IMR-90 (cell line): Measurements from ENCODE around the gene FAM193B. TPM values are rescaled to one million over a fixed set of nuclear protein-coding genes. Genes with fewer than 3 reads are reported as not detected.

Experiments
- ATAC-seq: fragments of 200-7000 bp; cut with Tn5 transposase; 2 replicates; pipeline ENCODE4 v1.9.1; 2020; ENCODE audit warnings: low read depth, mild to moderate bottlenecking, moderate library complexity
- BruUV-seq: library from RNA; stranded (reverse); fragments of 400-500 nt; replicated peaks from 2 replicates; lab custom pipeline; 2021; lab: Mats Ljungman, UMichigan
- CTCF ChIA-PET: fragments of 300-600 bp; formaldehyde crosslinking; extraction: SDS; loops from one replicate; lab custom pipeline; 2021; ENCODE audit warnings: antibody characterized with exemption; lab: Yijun Ruan, JAX
- POLR2A ChIA-PET: fragments of 300-600 bp; sonication (Branson Sonifier 250); formaldehyde crosslinking; loops from one replicate; lab custom pipeline; 2022; ENCODE audit warnings: antibody characterized with exemption; ENCODE audit not compliant: unreplicated experiment; lab: Charles Lee
- DNase-seq: peaks from one replicate; pipeline ENCODE4 v3.0.0; 2013
- H2AFZ ChIP-seq: replicated peaks from 2 replicates; pipeline ENCODE3; 2013; ENCODE audit warnings: low read length, mild to moderate bottlenecking; ENCODE audit not compliant: poor library complexity
- H2AK5ac ChIP-seq: 2 replicates; pipeline ENCODE4 v1.6.1; 2013; ENCODE audit warnings: low read depth, low read length, inconsistent platforms
- H2AK9ac ChIP-seq: replicated peaks from 2 replicates; pipeline ENCODE3; 2013; ENCODE audit warnings: mild to moderate bottlenecking, low read depth, low read length, moderate library complexity; ENCODE audit not compliant: poor library complexity
- H2BK120ac ChIP-seq: 2 replicates; pipeline ENCODE4 v1.6.1; 2013; ENCODE audit warnings: low read depth, low read length, inconsistent platforms
- H2BK15ac ChIP-seq: 3 replicates; pipeline ENCODE4 v1.6.1; 2013; ENCODE audit warnings: low read depth, low read length, inconsistent platforms
- H2BK20ac ChIP-seq: 2 replicates; pipeline ENCODE4 v1.6.1; 2013; ENCODE audit warnings: low read depth, mild to moderate bottlenecking, inconsistent platforms, low read length, moderate library complexity
- H2BK5ac ChIP-seq: 2 replicates; pipeline ENCODE4 v1.6.1; 2013; ENCODE audit warnings: mild to moderate bottlenecking, low read depth, low read length, inconsistent platforms; ENCODE audit not compliant: poor library complexity, severe bottlenecking
- H3K14ac ChIP-seq: replicated peaks from 2 replicates; pipeline ENCODE4 v1.6.1; 2013; ENCODE audit warnings: low read depth, low read length, inconsistent platforms
- H3K18ac ChIP-seq: 2 replicates; pipeline ENCODE4 v1.6.1; 2013; ENCODE audit warnings: low read depth, low read length, control low read depth
- H3K23ac ChIP-seq: 2 replicates; pipeline ENCODE4 v1.6.1; 2013; ENCODE audit warnings: low read depth, low read length, inconsistent platforms
- H3K27ac ChIP-seq: 2 replicates; pipeline ENCODE4 v1.5.1; 2013; ENCODE audit warnings: mild to moderate bottlenecking, control low read depth, low read length; ENCODE audit not compliant: insufficient read depth
- H3K27me3 ChIP-seq: 2 replicates; pipeline ENCODE4 v1.6.1; 2013; ENCODE audit warnings: low read length; ENCODE audit not compliant: control insufficient read depth, insufficient read depth
- H3K36me3 ChIP-seq: 2 replicates; pipeline ENCODE4 v1.6.1; 2013; ENCODE audit warnings: low read length, mixed read lengths; ENCODE audit not compliant: control insufficient read depth, insufficient read depth
- H3K4ac ChIP-seq: 2 replicates; pipeline ENCODE4 v1.6.1; 2013; ENCODE audit warnings: low read depth, low read length, inconsistent platforms
- H3K4me1 ChIP-seq: 2 replicates; pipeline ENCODE4 v1.6.1; 2013; ENCODE audit warnings: low read length, mixed read lengths; ENCODE audit not compliant: control insufficient read depth, insufficient read depth
- H3K4me2 ChIP-seq: 2 replicates; pipeline ENCODE4 v1.6.1; 2013; ENCODE audit warnings: low read depth, mild to moderate bottlenecking, control low read depth, low read length, moderate library complexity
- H3K4me3 ChIP-seq: 2 replicates; pipeline ENCODE4 v1.5.1; 2013; ENCODE audit warnings: low read depth, mild to moderate bottlenecking, control low read depth, low read length, moderate library complexity; ENCODE audit not compliant: insufficient read depth
- H3K56ac ChIP-seq: 2 replicates; pipeline ENCODE4 v1.6.1; 2013; ENCODE audit warnings: low read length, inconsistent platforms; ENCODE audit not compliant: insufficient read depth; ENCODE audit errors: extremely low read depth
- H3K79me1 ChIP-seq, 2 experiments: 2 replicates each; pipeline ENCODE4 v1.6.1; 2013; ENCODE audit warnings: low read length in 2 of 2, inconsistent platforms in 1 of 2, low read depth in 1 of 2
- H3K9ac ChIP-seq: 2 replicates; pipeline ENCODE4 v1.6.1; 2013; ENCODE audit warnings: low read depth, low read length, control low read depth
- H3K9me1 ChIP-seq: 2 replicates; pipeline ENCODE4 v1.6.1; 2013; ENCODE audit warnings: low read length, inconsistent platforms; ENCODE audit not compliant: insufficient read depth
- H3K9me3 ChIP-seq: 2 replicates; pipeline ENCODE4 v1.6.1; 2013; ENCODE audit warnings: low read length; ENCODE audit not compliant: control insufficient read depth, insufficient read depth
- H4K20me1 ChIP-seq: 2 replicates; pipeline ENCODE4 v1.6.1; 2013; ENCODE audit warnings: low read length, inconsistent platforms; ENCODE audit not compliant: insufficient read depth
- H4K5ac ChIP-seq: 2 replicates; pipeline ENCODE4 v1.6.1; 2013; ENCODE audit warnings: mild to moderate bottlenecking, low read depth, low read length, control low read depth
- H4K8ac ChIP-seq, 2 experiments: 2 replicates each; pipeline ENCODE4 v1.6.1; 2013; ENCODE audit warnings: low read depth in 2 of 2, low read length in 2 of 2, control low read depth in 1 of 2, inconsistent platforms in 1 of 2
- H4K91ac ChIP-seq: 2 replicates; pipeline ENCODE4 v1.6.1; 2013; ENCODE audit warnings: low read depth, low read length, inconsistent platforms; ENCODE audit not compliant: insufficient read depth
- BHLHE40 ChIP-seq: fragments of 150-350 bp; IDR thresholded peaks from 2 replicates; pipeline ENCODE4 v1.6.1; 2016; ENCODE audit warnings: mild to moderate bottlenecking, low read depth, low read length
- CEBPB ChIP-seq: IDR thresholded peaks from 2 replicates; pipeline ENCODE4 v1.6.1; 2012; ENCODE audit warnings: low read depth, low read length, improper control_type of control experiment
- CHD1 ChIP-seq: IDR thresholded peaks from 2 replicates; pipeline ENCODE4 v1.6.1; 2012; ENCODE audit warnings: low read depth, low read length, improper control_type of control experiment
- MAZ ChIP-seq: IDR thresholded peaks from 2 replicates; pipeline ENCODE4 v1.6.1; 2012; ENCODE audit warnings: low read depth, mild to moderate bottlenecking, low read length, improper control_type of control experiment, moderate library complexity, borderline replicate concordance
- MXI1 ChIP-seq: IDR thresholded peaks from 2 replicates; pipeline ENCODE4 v1.6.1; 2012; ENCODE audit warnings: low read depth, mild to moderate bottlenecking, low read length, moderate library complexity, borderline replicate concordance
- NFE2L2 ChIP-seq: fragments of 150-350 bp; IDR thresholded peaks from 2 replicates; pipeline ENCODE4 v1.6.1; 2016; ENCODE audit warnings: low read depth, mild to moderate bottlenecking, low read length
- POLR2A ChIP-seq: IDR thresholded peaks from 2 replicates; pipeline ENCODE4 v1.6.1; 2012; ENCODE audit warnings: mild to moderate bottlenecking, low read depth, low read length
- RAD21 ChIP-seq: IDR thresholded peaks from 2 replicates; pipeline ENCODE4 v1.6.1; 2012; ENCODE audit warnings: low read length, improper control_type of control experiment
- SMC3 ChIP-seq: fragments of 150-350 bp; IDR thresholded peaks from 2 replicates; pipeline ENCODE4 v1.6.1; 2016; ENCODE audit warnings: low read depth, mild to moderate bottlenecking, antibody characterized with exemption, low read length, moderate library complexity
- USF2 ChIP-seq: fragments of 150-350 bp; IDR thresholded peaks from 2 replicates; pipeline ENCODE4 v1.6.1; 2017; ENCODE audit warnings: mild to moderate bottlenecking, antibody characterized with exemption, low read length, low read depth
- WGBS, 2 experiments: methylation state at CpG; one replicate each; pipeline versions ENCODE4 v1.1.5 to v1.1.7; 2013; ENCODE audit warnings: missing lambda C conversion rate in 2 of 2; ENCODE audit not compliant: insufficient read length in 1 of 2; ENCODE audit errors: extremely low coverage in 2 of 2; 5-methylcytosine and 5-hydroxymethylcytosine counted together
- dilution Hi-C: fragments of 300-500 bp; cut with HindIII; formaldehyde crosslinking; loops from one replicate; pipeline ENCODE4 v1.14.3; 2018; ENCODE audit warnings: low sequenced_read_pairs; ENCODE audit not compliant: unreplicated experiment
- in situ Hi-C: fragments of 300-500 bp; cut with MboI; formaldehyde crosslinking; loops from 3 replicates; pipeline ENCODE4 v1.14.3; 2019; ENCODE audit warnings: low sequenced_read_pairs, inconsistent platforms, mixed read lengths
- intact Hi-C: fragments of 100-400 bp; cut with micrococcal nuclease; formaldehyde crosslinking; loops from 2 replicates; pipeline ENCODE4 v1.10.0; 2022
- polyA plus RNA-seq, 3 experiments: library from polyadenylated mRNA; depleted of rRNA; stranded (reverse); fragments of >200 nt; gene quantifications; 2 replicates each; pipeline ENCODE4 v1.2.3, GENCODE V29; 2012; ENCODE audit warnings: low replicate concordance in 1 of 3
- total RNA-seq: library from RNA; depleted of rRNA; stranded (reverse); fragments of >200 nt; gene quantifications from 2 replicates; pipeline ENCODE4 v1.2.3, GENCODE V29; 2012
- TF ChIP-seq, protein P1 (sequence below): conservative IDR thresholded peaks from 2 replicates; pipeline ENCODE4 v1.5.1; 2012; ENCODE audit warnings: mild to moderate bottlenecking, low read depth, low read length, improper control_type of control experiment

FAM193B gene
- total and polyA plus RNA-seq, 2 of the 4 experiments (the other 2 are of a cell fraction): 9.5 to 52.2 TPM

DNA sequence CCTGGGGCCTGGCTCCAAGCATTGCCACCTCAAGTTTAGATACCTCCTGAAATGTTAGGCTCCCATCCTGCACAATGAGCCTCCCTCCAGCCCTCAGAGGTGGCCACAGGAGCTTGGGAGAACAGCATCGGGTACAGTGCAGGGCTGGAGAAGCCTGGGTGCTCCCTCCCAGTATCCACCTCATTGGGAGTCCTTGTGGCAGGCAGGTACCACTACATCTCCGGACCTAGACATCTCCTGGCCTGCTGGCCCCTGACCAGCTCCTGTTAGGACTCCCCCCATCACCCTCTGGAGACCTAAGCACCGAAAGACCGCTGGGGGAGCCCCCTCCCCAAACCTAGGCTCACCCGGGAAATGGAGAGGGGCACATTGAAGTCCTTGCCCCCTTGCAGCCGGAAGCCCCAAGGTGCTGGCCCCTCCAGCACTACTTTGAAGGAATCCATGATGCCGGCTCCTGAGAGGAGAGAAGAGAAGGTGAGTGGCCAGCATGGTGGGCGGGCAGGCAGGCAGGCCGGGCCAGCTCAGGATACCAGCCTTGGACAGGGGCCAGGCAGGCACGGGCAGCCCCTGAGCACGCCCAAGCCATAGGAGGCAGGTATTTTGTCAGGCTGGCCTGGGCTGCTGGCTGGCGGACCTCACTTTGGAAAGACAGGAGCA lies 58.2 kb downstream of the FAM193B start:
- Histone ChIP-seq H2BK120ac (peak overlapping the region; percentile 93), H3K56ac (peak overlapping the region; percentile 90), H3K27me3 (no peaks in the 10 kb centered on the region), H2BK20ac (peak overlapping the region; percentile 41), H3K4me2 (peak overlapping the region; percentile 82), H3K14ac (peak overlapping the region; percentile 99), H3K4ac (peak overlapping the region; percentile 100), H2AK5ac (peak overlapping the region; percentile 100), H3K79me1 (peaks cover 23 to 59% of the 10 kb centered on the region in 2 experiments), H3K27ac (peak overlapping the region; percentile 100), H4K5ac (peak overlapping the region; percentile 95), H4K20me1 (peaks cover 58% of the 10 kb centered on the region), H3K4me1 (peaks cover 40% of the 10 kb centered on the region), H3K4me3 (peak overlapping the region; percentile 91), H3K9me3 (no peaks in the 10 kb centered on the region), H3K9ac (peak overlapping the region; percentile 100), H4K91ac (peak overlapping the region; percentile 99), H3K36me3 (peaks cover 41% of the 10 kb centered on the region), H4K8ac (peak overlapping the region; percentile 96 to 97), H2BK15ac (peak overlapping the region; percentile 68; the same call in 1 of the 3 replicates), H2BK5ac (peak overlapping the region; percentile 100), H2AFZ (peak overlapping the region; percentile 82), H2AK9ac (peak overlapping the region; percentile 100), H3K9me1 (peaks cover 9% of the 10 kb centered on the region), H3K23ac (peak overlapping the region; percentile 98), H3K18ac (peak overlapping the region; percentile 94)
- dilution Hi-C loops (no loop called here), intact Hi-C loops (loop anchor here (2.0 kb wide), 1 partner anchor 23 kb away; the partner anchor contains the start of gene DBN1), in situ Hi-C loops (no loop called here)
- WGBS, 2 experiments: 0% methylated on average over 1 of the region's 12 CpGs; no CpG with 5 or more reads in 1 of the 2 experiments
- ATAC-seq: no peak
- ChIA-PET POLR2A (interaction anchor here (0.7 to 2.1 kb wide), 4 partner anchors 9 to 70 kb away, joined by 3 to 11 read pairs (median 4); partner anchors contain the start of gene GRK6), CTCF (interaction anchor here (1.6 kb wide), 1 partner anchor 39 kb away, joined by 6 read pairs; no protein-coding TSS in a partner anchor)
- peak; percentile 66 for DNase-seq
- no TSS peak for BruUV-seq
- TF ChIP-seq USF2 (no peak), RAD21 (peak; percentile 30; the same call in 1 of the 2 replicates), CEBPB (no peak), BHLHE40 (peak; percentile 46; the same call in 1 of the 2 replicates), MAZ (peak; percentile 24; the same call in 1 of the 2 replicates), SMC3 (0 out of 2 replicates have a peak, but pooled peaks have one; percentile 3), CHD1 (peak; percentile 22; the same call in 1 of the 2 replicates), NFE2L2 (no peak), POLR2A (no peak), MXI1 (0 out of 2 replicates have a peak, but pooled peaks have one; percentile 3)
- TF ChIP-seq, protein P1, sequence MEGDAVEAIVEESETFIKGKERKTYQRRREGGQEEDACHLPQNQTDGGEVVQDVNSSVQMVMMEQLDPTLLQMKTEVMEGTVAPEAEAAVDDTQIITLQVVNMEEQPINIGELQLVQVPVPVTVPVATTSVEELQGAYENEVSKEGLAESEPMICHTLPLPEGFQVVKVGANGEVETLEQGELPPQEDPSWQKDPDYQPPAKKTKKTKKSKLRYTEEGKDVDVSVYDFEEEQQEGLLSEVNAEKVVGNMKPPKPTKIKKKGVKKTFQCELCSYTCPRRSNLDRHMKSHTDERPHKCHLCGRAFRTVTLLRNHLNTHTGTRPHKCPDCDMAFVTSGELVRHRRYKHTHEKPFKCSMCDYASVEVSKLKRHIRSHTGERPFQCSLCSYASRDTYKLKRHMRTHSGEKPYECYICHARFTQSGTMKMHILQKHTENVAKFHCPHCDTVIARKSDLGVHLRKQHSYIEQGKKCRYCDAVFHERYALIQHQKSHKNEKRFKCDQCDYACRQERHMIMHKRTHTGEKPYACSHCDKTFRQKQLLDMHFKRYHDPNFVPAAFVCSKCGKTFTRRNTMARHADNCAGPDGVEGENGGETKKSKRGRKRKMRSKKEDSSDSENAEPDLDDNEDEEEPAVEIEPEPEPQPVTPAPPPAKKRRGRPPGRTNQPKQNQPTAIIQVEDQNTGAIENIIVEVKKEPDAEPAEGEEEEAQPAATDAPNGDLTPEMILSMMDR: peak; percentile 36; the same call in 1 of the 2 replicates
